Measurements from ENCODE around the gene SHH.
A peak's percentile ranks its signal among the peaks of the same experiment; 100 is the strongest.

The SHH gene

DNA sequence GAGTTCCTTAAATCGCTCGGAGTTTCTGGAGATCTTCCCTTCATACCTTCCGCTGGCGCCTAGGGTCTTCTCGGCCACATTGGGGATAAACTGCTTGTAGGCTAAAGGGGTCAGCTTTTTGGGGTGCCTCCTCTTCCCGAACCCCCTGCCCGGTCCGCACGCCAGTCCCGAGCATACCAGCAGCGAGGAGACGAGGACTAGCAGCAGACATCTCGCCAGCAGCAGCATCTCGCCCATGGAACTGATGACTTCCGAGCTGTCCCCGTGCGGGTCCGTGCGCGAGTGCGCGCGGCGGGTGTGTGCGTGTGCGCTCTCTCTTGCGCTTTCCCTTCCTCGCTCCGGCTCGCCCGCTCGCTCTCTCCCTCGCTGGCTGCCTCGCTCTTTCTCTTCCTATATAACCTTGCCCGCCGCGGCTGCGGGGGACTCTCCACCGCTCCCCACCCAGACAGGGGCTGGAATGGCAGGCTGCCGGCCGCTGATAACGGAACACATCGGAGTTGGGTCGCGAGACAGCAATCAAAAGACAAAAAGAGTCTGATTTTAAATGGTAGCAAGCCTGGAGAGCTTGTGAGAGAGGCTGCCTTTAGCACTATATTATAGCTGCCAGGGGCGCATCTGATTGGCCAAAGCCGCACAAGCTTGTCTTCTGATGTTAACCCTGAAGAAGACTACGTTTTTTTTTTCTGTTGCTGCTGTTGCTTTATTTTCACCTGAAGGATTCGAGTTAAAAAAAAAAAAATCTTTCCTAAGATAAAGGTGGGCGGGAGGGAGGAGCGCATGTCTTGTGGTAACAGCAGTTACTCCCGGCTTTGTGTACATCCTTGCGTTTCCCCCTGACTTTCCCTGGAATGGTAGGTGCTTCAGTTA, at the start of gene SHH:
Gene SHH, minus strand, starts transcription at position 569 of the 867 bp plus-strand sequence. Its CDS starts 341 bp downstream, at position 228.
- H3K4me3 ChIP-seq (ENCODE audit: control insufficient read depth, low read depth, low read length) = peak within 1 kb of the TSS; percentile 16
- TF ChIP-seq, protein P1, sequence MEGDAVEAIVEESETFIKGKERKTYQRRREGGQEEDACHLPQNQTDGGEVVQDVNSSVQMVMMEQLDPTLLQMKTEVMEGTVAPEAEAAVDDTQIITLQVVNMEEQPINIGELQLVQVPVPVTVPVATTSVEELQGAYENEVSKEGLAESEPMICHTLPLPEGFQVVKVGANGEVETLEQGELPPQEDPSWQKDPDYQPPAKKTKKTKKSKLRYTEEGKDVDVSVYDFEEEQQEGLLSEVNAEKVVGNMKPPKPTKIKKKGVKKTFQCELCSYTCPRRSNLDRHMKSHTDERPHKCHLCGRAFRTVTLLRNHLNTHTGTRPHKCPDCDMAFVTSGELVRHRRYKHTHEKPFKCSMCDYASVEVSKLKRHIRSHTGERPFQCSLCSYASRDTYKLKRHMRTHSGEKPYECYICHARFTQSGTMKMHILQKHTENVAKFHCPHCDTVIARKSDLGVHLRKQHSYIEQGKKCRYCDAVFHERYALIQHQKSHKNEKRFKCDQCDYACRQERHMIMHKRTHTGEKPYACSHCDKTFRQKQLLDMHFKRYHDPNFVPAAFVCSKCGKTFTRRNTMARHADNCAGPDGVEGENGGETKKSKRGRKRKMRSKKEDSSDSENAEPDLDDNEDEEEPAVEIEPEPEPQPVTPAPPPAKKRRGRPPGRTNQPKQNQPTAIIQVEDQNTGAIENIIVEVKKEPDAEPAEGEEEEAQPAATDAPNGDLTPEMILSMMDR (IDR thresholded peaks at IDR 0.05; ENCODE audit: control insufficient read depth, insufficient read depth, low read depth, low read length, missing control alignments) = no peak
- no peak for DNase-seq (ENCODE audit: low read depth)

DNA sequence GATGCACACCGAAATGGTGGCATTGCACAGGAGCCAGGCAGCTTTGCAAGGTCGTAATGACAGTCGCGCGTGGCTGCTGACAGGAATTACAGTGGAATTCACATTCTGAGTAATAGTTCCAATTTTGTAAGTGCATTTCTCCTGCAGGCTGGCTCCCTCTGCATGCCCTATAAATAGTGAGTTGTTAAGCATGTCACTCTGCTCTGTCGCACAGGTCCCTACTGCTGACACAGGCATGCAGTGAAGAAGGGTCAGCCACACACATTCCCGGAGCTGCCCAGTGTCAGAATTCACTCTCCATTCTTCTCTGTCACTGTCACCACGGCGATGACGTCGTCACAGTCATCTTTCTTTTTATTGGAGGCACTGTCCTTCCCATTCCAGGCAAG, 49.2 kb upstream of the SHH start:
- no peak for DNase-seq (ENCODE audit: low read depth)
- no peak overlapping the region for H3K4me3 ChIP-seq (ENCODE audit: control insufficient read depth, low read depth, low read length)
- TF ChIP-seq, protein P1 (IDR thresholded peaks at IDR 0.05; ENCODE audit: control insufficient read depth, insufficient read depth, low read depth, low read length, missing control alignments) = no peak

DNA sequence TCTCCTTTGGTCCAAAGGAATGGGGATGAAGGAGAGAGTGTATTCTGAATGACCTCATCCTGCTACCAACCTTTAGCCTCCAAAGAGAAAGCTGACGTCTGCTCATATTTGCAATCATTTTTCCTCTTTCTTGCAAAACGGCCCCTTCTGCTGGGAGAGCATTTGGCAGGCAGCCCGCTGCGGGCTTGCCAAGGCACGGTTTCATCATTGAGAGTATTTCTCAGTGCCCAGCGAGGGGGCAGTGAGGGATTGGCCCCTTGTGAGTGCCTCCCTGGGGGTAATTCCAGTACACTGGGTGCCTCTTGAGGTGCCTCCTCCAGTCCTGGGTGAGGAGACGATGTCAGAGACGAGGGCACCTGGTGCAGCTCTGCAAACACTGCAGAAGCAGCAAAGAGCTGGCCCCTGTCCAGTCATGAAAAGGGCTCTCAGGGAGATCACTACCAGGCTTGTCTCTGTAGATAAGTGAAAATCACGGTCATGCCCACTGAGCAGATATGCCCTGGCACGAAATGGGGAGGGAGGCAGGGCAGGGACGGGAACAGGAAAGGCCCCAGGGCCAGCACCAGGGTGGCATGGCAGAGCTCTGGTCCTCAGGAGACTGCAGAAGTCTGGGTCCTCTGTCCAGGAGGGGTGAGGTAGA, 48.7 kb upstream of the SHH start:
- TF ChIP-seq, protein P1 (IDR thresholded peaks at IDR 0.05; ENCODE audit: control insufficient read depth, insufficient read depth, low read depth, low read length, missing control alignments) = no peak
- peak; percentile 3 for DNase-seq (ENCODE audit: low read depth)

DNA sequence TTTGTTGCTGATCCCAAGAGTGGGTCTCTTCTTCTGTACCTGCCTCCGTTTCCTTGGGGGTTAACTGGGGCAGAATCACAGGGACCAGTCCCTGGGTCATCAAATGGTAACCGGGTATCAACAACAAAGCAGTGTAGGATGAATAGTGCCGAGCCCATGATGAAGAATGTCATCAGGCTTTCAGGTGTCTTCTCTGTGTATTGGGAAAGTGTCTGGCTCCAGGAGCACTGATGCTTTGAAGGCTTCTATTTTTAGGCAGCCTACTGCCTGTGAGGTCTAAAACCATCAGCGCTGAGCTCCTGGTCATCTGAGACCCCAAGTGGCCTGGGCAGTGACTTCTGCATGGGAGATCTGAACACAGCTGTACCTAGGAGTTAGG, 48.2 kb upstream of the SHH start:
- H3K4me3 ChIP-seq (ENCODE audit: control insufficient read depth, low read depth, low read length) = no peak overlapping the region
- TF ChIP-seq, protein P1 (IDR thresholded peaks at IDR 0.05; ENCODE audit: control insufficient read depth, insufficient read depth, low read depth, low read length, missing control alignments) = no peak
- DNase-seq (ENCODE audit: low read depth) = no peak

More for the DNA sequence above, 48.7 kb upstream of the SHH start:
- H3K4me3 ChIP-seq (ENCODE audit: control insufficient read depth, low read depth, low read length) = no peak overlapping the region

DNA sequence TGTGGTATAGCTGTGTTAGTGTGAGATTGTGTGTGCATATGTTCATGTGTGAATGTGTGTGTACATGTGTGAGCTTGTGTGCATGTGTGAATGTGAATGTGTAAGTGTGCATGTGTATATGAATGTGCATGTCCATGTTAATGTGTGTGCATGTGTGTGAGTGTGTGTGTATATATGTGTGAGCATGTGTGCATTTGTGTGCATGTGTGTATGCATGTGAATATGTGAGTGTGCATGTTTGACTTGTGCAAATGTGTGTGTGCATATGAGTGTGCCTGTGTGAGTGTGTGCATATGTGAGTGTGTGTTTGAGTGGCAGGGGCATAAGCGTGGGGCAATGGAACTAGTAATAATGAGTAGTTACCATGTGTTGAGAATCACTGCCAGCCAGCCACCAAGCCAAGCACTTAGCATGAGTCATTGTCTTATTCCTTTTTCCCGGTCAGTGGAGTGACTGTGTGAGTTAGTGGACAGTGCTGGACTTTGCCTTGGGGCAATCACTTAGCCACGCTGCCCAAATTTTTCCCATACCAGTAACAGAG, 46.3 kb upstream of the SHH start:
- DNase-seq (ENCODE audit: low read depth) = no peak
- TF ChIP-seq, protein P1 (IDR thresholded peaks at IDR 0.05; ENCODE audit: control insufficient read depth, insufficient read depth, low read depth, low read length, missing control alignments) = no peak
- H3K4me3 ChIP-seq (ENCODE audit: control insufficient read depth, low read depth, low read length) = no peak overlapping the region

DNA sequence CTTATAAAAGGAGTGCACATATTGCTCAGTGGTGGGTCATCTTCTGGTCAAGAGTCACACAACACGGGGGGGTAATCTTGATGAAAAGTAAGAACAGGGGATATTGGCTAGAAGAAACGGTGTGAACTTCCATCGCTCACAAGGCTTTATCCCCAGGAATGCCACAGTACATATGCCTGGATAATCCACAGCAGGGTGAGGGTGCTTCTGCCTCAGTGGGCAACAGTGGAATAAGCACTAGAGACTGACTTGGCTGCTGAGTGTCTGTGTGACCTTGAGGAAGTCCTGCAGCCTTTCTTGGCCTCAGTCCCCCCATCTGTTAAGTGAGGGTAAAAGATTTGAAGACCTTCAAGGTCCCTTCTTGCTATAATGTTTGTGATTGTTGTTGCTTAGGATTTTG, 44.9 kb upstream of the SHH start:
- H3K4me3 ChIP-seq (ENCODE audit: control insufficient read depth, low read depth, low read length) = no peak overlapping the region
- TF ChIP-seq, protein P1 (IDR thresholded peaks at IDR 0.05; ENCODE audit: control insufficient read depth, insufficient read depth, low read depth, low read length, missing control alignments) = no peak
- DNase-seq (ENCODE audit: low read depth) = no peak

Data from AG09309 (cell line).